Measurements from ENCODE around the gene UGCG.

DNA sequence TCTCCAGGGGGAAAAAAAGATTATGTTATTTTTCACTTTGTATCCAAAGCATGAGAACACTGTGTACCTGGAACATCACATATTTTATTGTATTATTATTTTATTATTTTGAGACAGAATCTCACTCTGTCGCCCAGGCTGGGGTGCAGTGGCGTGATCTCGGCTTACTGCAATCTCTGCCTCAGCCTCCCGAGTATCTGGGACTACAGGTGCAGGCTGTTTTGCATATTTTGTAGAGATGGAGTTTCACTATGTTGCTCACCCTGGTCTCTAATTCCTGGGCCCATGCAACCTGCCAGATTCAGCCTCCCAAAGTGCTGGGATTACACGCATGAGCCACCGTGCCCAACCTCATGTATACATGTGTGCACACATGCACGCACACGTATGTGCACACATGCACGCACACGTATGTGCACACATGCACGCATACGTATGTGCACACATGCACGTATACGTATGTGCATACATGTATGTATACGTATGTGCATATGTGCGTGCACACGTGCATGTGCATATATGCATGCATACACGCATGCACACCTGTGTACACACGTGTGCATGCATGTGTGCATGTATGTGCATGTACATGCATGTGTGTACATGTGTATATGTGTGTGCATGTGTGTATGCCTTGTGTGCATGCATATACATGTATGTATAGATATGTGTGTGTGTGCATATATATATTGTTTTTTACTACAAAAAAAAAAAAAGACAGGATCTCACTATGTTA lies 9.5 kb upstream of the UGCG start:
- TF ChIP-seq, protein P1, sequence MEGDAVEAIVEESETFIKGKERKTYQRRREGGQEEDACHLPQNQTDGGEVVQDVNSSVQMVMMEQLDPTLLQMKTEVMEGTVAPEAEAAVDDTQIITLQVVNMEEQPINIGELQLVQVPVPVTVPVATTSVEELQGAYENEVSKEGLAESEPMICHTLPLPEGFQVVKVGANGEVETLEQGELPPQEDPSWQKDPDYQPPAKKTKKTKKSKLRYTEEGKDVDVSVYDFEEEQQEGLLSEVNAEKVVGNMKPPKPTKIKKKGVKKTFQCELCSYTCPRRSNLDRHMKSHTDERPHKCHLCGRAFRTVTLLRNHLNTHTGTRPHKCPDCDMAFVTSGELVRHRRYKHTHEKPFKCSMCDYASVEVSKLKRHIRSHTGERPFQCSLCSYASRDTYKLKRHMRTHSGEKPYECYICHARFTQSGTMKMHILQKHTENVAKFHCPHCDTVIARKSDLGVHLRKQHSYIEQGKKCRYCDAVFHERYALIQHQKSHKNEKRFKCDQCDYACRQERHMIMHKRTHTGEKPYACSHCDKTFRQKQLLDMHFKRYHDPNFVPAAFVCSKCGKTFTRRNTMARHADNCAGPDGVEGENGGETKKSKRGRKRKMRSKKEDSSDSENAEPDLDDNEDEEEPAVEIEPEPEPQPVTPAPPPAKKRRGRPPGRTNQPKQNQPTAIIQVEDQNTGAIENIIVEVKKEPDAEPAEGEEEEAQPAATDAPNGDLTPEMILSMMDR (IDR thresholded peaks at IDR 0.05) = no peak
- TF ChIP-seq EZH2 (IDR thresholded peaks at IDR 0.05; ENCODE audit: borderline replicate concordance, insufficient read depth, low read depth, low read length, poor library complexity, severe bottlenecking) = no peak

Data from B cell (primary cell).